GM13976 (cell line): ENCODE results near the gene PDCD6IP.
"Not testable (repeated sequence)": the region's sequence is repeated elsewhere in the genome, so short reads cannot be mapped to it uniquely, and the experiment has no call there.

Experiments used
- DNase-seq: peaks from one replicate; pipeline ENCODE4 v3.0.0; 2012; ENCODE audit warnings: low spot score
- in situ Hi-C: fragments of 300-500 bp; cut with MboI; formaldehyde crosslinking; loops from one replicate; pipeline ENCODE4 v1.12.0; 2022; ENCODE audit warnings: low sequenced_read_pairs, mixed read lengths, inconsistent platforms; ENCODE audit not compliant: unreplicated experiment
- TF ChIP-seq, protein P1 (sequence below): IDR thresholded peaks from 2 replicates; pipeline ENCODE4 v1.5.1; 2012; ENCODE audit warnings: borderline replicate concordance, mild to moderate bottlenecking; ENCODE audit not compliant: insufficient read depth; ENCODE audit errors: extremely low read depth, missing control alignments, control extremely low read depth

The PDCD6IP gene

DNA sequence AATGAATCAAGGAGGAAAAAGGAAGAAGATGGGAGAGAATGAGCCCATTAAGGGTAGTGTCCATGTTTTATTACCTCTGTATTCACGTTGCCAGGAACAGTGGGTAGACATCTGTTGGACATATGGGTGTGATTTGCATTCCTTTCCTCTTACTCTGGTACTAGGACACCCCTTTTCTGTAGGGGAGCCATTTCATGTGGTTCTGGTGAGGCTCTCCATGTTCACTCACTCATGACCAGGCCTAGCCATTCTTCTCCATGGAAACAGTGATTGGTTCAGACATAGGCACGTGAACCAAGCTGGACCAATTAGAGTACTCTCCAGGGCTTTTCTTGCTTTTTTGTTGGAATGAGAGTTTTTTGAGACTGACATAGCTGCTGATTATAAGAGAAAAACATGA, 39.6 kb upstream of the PDCD6IP start:
- TF ChIP-seq, protein P1, sequence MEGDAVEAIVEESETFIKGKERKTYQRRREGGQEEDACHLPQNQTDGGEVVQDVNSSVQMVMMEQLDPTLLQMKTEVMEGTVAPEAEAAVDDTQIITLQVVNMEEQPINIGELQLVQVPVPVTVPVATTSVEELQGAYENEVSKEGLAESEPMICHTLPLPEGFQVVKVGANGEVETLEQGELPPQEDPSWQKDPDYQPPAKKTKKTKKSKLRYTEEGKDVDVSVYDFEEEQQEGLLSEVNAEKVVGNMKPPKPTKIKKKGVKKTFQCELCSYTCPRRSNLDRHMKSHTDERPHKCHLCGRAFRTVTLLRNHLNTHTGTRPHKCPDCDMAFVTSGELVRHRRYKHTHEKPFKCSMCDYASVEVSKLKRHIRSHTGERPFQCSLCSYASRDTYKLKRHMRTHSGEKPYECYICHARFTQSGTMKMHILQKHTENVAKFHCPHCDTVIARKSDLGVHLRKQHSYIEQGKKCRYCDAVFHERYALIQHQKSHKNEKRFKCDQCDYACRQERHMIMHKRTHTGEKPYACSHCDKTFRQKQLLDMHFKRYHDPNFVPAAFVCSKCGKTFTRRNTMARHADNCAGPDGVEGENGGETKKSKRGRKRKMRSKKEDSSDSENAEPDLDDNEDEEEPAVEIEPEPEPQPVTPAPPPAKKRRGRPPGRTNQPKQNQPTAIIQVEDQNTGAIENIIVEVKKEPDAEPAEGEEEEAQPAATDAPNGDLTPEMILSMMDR, result no peak
- in situ Hi-C loops, result no loop called here
- DNase-seq, result no peak

DNA sequence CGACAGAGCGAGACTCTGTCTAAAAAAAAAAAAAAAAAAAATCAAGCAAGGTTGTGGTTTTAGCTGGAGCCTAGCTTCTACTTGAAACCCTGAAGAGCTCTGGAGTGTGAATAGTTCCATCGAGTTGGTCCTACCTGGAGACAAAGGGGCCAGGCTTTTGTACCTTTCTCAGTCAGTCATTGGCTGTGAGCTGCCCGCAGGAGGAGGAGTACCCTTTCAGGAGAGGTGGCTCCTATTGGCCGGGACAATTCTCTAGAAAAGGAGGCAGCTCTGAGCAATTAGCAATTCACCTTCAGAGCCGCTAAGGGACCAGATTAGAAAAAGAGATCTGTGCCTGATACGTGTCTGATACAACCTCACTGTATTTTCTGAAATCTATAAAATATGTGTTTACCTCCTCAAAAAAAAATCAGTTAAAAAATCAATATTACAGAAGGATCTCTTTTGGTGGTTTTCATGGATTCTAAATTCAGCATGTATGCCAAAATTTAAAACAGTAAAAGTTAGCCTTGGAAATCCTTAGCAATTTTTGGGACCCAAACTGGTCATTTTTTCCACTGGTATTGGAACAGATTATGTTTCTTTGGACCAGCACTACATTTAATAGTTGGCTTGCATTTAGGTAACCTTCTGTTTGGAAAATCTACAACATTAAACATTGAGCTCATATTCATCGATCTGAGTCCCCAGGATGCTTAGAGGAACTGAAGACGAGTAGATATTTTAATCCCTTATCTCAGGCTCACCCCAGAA, 29.7 kb upstream of the PDCD6IP start:
- in situ Hi-C loops, result no loop called here
- TF ChIP-seq, protein P1, result no peak
- no peak for DNase-seq

DNA sequence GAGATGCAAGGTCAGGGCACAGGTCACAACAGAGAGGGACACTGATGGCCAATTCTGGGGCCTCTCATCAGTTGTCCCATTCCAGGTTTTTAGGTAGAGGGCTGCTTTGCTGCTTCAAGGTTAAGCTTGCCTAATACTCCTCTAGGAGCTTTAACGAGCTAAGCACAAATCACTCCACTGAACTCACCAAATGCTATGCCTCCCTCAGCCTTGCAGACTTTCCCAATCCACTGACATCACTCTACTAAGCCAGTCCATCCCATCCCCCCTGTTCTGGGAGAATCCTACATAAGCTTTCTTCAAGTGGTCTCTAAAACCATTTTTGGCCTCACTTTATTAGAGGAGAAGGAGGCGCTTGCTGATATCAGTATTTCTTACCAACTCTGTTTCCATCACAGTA, 24.8 kb upstream of the PDCD6IP start:
- in situ Hi-C loops, result no loop called here
- no peak for DNase-seq
- TF ChIP-seq, protein P1, result no peak

DNA sequence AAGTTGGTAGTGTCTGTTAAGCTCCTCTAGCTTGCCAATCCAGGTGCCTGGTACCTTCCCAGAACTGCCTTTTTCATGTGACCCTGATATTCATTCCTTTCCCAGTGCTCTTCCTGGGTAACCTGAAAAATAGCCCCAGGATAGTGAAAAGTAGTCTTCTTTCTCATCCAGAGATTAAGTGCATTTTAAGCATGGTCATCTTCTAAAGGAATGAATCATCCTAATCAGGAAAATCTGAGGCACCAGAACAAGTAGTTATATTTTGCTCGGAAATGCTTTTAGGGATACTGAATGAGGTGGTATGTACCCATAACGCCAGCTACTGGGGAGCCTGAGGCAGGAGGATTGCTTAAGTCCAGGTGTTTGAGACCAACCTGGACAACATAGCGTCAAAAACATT, 23.1 kb upstream of the PDCD6IP start:
- TF ChIP-seq, protein P1, result no peak
- no peak for DNase-seq
- in situ Hi-C loops, result no loop called here

GRCh38 chr3:33777996-33778395, 20.4 kb upstream of the PDCD6IP start:
- TF ChIP-seq, protein P1, result no peak
- no peak for DNase-seq
- in situ Hi-C loops, result no loop called here

DNA sequence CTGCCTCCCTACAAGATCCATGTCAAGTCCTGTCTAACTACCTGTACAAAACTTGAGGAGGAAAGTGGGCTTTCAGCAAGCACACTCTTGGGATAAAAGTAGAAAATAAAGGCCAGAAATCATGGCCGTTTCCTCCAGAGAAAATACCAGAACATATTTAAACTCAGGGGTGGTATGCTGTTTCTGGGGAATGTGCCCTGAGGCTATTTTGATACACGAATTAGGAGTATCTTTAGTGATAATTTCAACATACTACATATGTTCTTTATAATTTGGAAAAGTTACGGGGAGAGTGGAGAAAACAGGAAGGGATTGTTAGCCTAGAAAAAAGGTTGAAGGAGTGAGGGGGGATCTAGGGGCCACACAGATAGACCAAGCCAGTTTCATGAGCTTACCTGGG, 18.7 kb upstream of the PDCD6IP start:
- DNase-seq, result no peak
- TF ChIP-seq, protein P1, result no peak
- in situ Hi-C loops, result loop anchor here (10.0 kb wide), 1 partner anchor 145 kb away; no protein-coding TSS in a partner anchor

GRCh38 chr3:33781413-33781812, 17.0 kb upstream of the PDCD6IP start:
- in situ Hi-C loops, result loop anchor here (10.0 kb wide), 1 partner anchor 147 kb away; no protein-coding TSS in a partner anchor

More at GRCh38 chr3:33781413-33781812, 17.0 kb upstream of the PDCD6IP start:
- DNase-seq, result not testable (repeated sequence)
